Fibroblast of skin of back (primary cell): ENCODE results near the gene TAS1R1.
"Not testable (repeated sequence)": the region's sequence is repeated elsewhere in the genome, so short reads cannot be mapped to it uniquely, and the experiment has no call there.

Experiments
- DNase-seq: peaks from one replicate; pipeline ENCODE4 v3.0.0-alpha.2; 2013

Gene TAS1R1

GRCh38 chr1:6591222-6591621, 36.1 kb downstream of the TAS1R1 start:
- no peak for DNase-seq

GRCh38 chr1:6591644-6592043, 36.5 kb downstream of the TAS1R1 start:
- no peak for DNase-seq

- DNase-seq, result no peak
Measured at GRCh38 chr1:6592441-6592840, 37.3 kb downstream of the TAS1R1 start.

- no peak for DNase-seq
Measured at GRCh38 chr1:6592865-6593593, 37.9 kb downstream of the TAS1R1 start.

- no peak for DNase-seq
Measured at GRCh38 chr1:6593810-6594209, 38.7 kb downstream of the TAS1R1 start.

- no peak for DNase-seq
Measured at GRCh38 chr1:6594977-6595740, 40.1 kb downstream of the TAS1R1 start.

GRCh38 chr1:6596351-6596750, 41.2 kb downstream of the TAS1R1 start:
- no peak for DNase-seq

GRCh38 chr1:6596886-6597776, 42.0 kb downstream of the TAS1R1 start:
- DNase-seq, result no peak

GRCh38 chr1:6597777-6598131, 42.6 kb downstream of the TAS1R1 start:
- DNase-seq, result no peak

- DNase-seq, result no peak
Measured at GRCh38 chr1:6599141-6599975, 44.3 kb downstream of the TAS1R1 start.

GRCh38 chr1:6599991-6600390, 44.9 kb downstream of the TAS1R1 start:
- DNase-seq, result not testable (repeated sequence)

GRCh38 chr1:6600410-6601048, 45.4 kb downstream of the TAS1R1 start:
- DNase-seq, result no peak

- peak; percentile 93 for DNase-seq
Measured at GRCh38 chr1:6601049-6601922, 46.2 kb downstream of the TAS1R1 start.

- DNase-seq, result no peak
Measured at GRCh38 chr1:6601923-6602668, 47.0 kb downstream of the TAS1R1 start.

GRCh38 chr1:6602669-6603237, 47.6 kb downstream of the TAS1R1 start, which contains the start of gene KLHL21:
TSS of gene KLHL21 (minus strand) at chr1:6602869. CDS start at chr1:6602817, 52 bp downstream.
- peak; percentile 93 for DNase-seq

- peak; percentile 78 for DNase-seq
Measured at GRCh38 chr1:6603238-6603914, 48.3 kb downstream of the TAS1R1 start.

- DNase-seq, result peak; percentile 93
Measured at GRCh38 chr1:6603915-6604558, 48.9 kb downstream of the TAS1R1 start.
